T-cell (primary cell): ENCODE results near the gene POLR2E. TPM values are rescaled to one million over a fixed set of nuclear protein-coding genes. Genes with fewer than 3 reads are reported as not detected.

Source experiments
- ATAC-seq, 4 experiments: fragments of 200-7000 bp in 3 of 4; fragments of 150-1000 bp in 1 of 4; cut with Tn5 transposase; replicated peaks in 1 of 4; 1 replicate in 3 of 4; 2 replicates in 1 of 4; pipeline ENCODE4 v1.10.0; 2021; ENCODE audit warnings: moderate library complexity in 3 of 4, mild to moderate bottlenecking in 2 of 4, moderate number of reproducible peaks in 1 of 4
- CTCF ChIA-PET, 2 donors: fragments of 300-600 bp; sonication (Branson Sonifier 250); formaldehyde crosslinking; loops; one replicate each; lab custom pipeline; 2022; ENCODE audit warnings: antibody characterized with exemption in 2 of 2; lab: Charles Lee
- POLR2A ChIA-PET, 2 donors: fragments of 300-600 bp; sonication (Branson Sonifier 250); formaldehyde crosslinking; loops; one replicate each; lab custom pipeline; 2022; ENCODE audit warnings: antibody characterized with exemption in 2 of 2; lab: Charles Lee
- DNase-seq, 35 experiments: peaks; one replicate each; pipeline versions ENCODE4 v3.0.0 to v3.0.0-alpha.2; 2013 to 2023
- H3K27ac ChIP-seq: one replicate; pipeline ENCODE4 v1.5.1; 2013; ENCODE audit warnings: low read length
- H3K27me3 ChIP-seq, 2 experiments: replicated peaks in 1 of 2; 1 replicate in 1 of 2; 2 replicates in 1 of 2; pipeline versions ENCODE4 v1.6.1 to v1.7.0; 2013; ENCODE audit warnings: low read length in 1 of 2, mixed read lengths in 1 of 2; ENCODE audit not compliant: control insufficient read depth in 2 of 2, insufficient read depth in 2 of 2; ENCODE audit errors: extremely low read depth in 1 of 2
- H3K36me3 ChIP-seq, 2 donors: 1 replicate in 1 of 2; 2 replicates in 1 of 2; pipeline versions ENCODE4 v1.6.1 to v1.7.0; 2013; ENCODE audit warnings: low read length in 1 of 2; ENCODE audit not compliant: control insufficient read depth in 2 of 2, insufficient read depth in 1 of 2; ENCODE audit errors: extremely low read depth in 1 of 2
- H3K4me1 ChIP-seq, 2 experiments: 1 replicate in 1 of 2; 2 replicates in 1 of 2; pipeline versions ENCODE4 v1.6.1 to v1.7.0; 2013; ENCODE audit warnings: low read length in 2 of 2, mixed read lengths in 1 of 2; ENCODE audit not compliant: insufficient read depth in 2 of 2, control insufficient read depth in 1 of 2; ENCODE audit errors: extremely low read depth in 1 of 2
- H3K4me3 ChIP-seq, 2 donors: 1 replicate in 1 of 2; 2 replicates in 1 of 2; pipeline versions ENCODE4 v1.5.1 to v1.7.0; 2013; ENCODE audit warnings: mild to moderate bottlenecking in 2 of 2, low read length in 1 of 2, moderate library complexity in 1 of 2; ENCODE audit not compliant: control insufficient read depth in 1 of 2; ENCODE audit errors: extremely low read depth in 1 of 2
- H3K9me3 ChIP-seq: 2 replicates; pipeline ENCODE4 v1.7.0; 2013
- H3K27ac Mint-ChIP-seq, 2 donors: one replicate each; pipeline ENCODE4 v1.8.0; 2020 to 2021; ENCODE audit warnings: mild to moderate bottlenecking in 2 of 2, mixed read lengths in 2 of 2
- H3K27me3 Mint-ChIP-seq, 2 donors: one replicate each; pipeline ENCODE4 v1.8.0; 2021 to 2022; ENCODE audit warnings: mixed read lengths in 2 of 2
- H3K36me3 Mint-ChIP-seq: one replicate; pipeline ENCODE4 v1.8.0; 2021; ENCODE audit warnings: mixed read lengths
- H3K4me1 Mint-ChIP-seq, 3 donors: one replicate each; pipeline ENCODE4 v1.8.0; 2020 to 2022; ENCODE audit warnings: mixed read lengths in 3 of 3, mild to moderate bottlenecking in 1 of 3
- H3K4me3 Mint-ChIP-seq, 3 donors: one replicate each; pipeline ENCODE4 v1.8.0; 2020 to 2022; ENCODE audit warnings: mild to moderate bottlenecking in 3 of 3, mixed read lengths in 3 of 3, moderate library complexity in 3 of 3
- H3K9me3 Mint-ChIP-seq, 3 donors: one replicate each; pipeline ENCODE4 v1.8.0; 2020 to 2022; ENCODE audit warnings: mixed read lengths in 3 of 3
- WGBS: methylation state at CpG from one replicate; pipeline ENCODE4 v1.1.5; 2013; ENCODE audit warnings: missing lambda C conversion rate; ENCODE audit not compliant: insufficient coverage; 5-methylcytosine and 5-hydroxymethylcytosine counted together
- total RNA-seq, 35 experiments: library from RNA in 6 of 35; stranded (reverse) in 6 of 35; fragments of 120-200 nt in 1 of 35; gene quantifications; one replicate each; pipeline versions ENCODE4 v1.2.1 to v1.2.4 and lab custom pipeline; 2013 to 2026

Gene POLR2E
- total RNA-seq, 5 donors from 2014 or later (not counting 1 experiment from before 2014, with no cell fraction given) = 75.7 to 119 (median 101) TPM

DNA sequence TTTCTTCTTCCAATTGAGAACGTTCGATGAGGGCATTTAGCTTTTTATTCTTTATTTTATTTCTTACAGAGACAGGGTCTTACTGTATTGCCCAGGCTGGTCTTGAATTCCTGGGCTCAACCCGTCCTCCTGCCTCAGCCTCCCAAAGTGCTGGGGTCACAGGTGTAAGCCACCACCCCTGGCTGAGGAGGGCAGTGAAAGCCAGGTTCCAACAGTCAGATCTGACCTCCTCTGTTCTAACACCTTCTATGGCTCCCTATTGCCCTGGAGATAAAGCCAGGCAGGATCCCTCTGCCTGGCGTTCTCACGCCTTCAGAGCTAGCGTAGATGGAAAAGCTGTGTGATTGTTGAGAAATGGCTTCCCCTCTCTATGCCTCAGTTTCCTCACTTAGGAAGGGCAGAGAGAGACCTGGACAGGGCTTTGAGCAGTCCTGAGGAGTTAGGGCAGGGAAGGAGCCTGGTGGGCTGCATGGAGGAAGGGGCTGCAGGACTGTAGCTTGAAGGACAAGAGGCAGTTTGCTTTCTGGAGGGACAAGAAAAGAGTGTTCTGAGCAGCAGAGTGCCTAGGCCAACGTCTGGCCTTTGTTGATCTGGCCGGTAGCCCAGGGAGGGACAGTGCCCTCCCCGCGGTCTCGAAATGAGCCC lies 22.7 kb downstream of the POLR2E start:
- no CpG with 5 or more reads among the region's 11 CpGs for WGBS
- Histone ChIP-seq H3K27me3 (no peaks in the 10 kb centered on the region), H3K4me3 (no peak overlapping the region), H3K27ac (peak overlapping the region; percentile 19), H3K9me3 (no peaks in the 10 kb centered on the region), H3K4me1 (peaks cover 50 to 90% of the 10 kb centered on the region in 2 experiments), H3K36me3 (peaks cover 10 to 77% of the 10 kb centered on the region in 2 donors)
- ChIA-PET POLR2A (interaction anchor here in 1 of 2 donors (0.5 kb wide), 1 partner anchor 9 kb away, joined by 4 read pairs; no protein-coding TSS in a partner anchor), CTCF (interaction anchor here in 1 of 2 donors (0.5 kb wide), 1 partner anchor 122 kb away, joined by 13 read pairs; no protein-coding TSS in a partner anchor)
- peaks cover 58 to 63% (median 61%) of the 10 kb centered on the region in 3 donors for H3K4me1 Mint-ChIP-seq
- no peak for ATAC-seq
- no peaks in the 10 kb centered on the region for H3K27me3 Mint-ChIP-seq
- peaks cover 33% of the 10 kb centered on the region for H3K36me3 Mint-ChIP-seq
- H3K9me3 Mint-ChIP-seq = no peaks in the 10 kb centered on the region
- DNase-seq = no peak
- H3K27ac Mint-ChIP-seq = peak overlapping the region; percentile 90 to 96
- H3K4me3 Mint-ChIP-seq = peak overlapping the region; percentile 73 to 79 (median 75)

DNA sequence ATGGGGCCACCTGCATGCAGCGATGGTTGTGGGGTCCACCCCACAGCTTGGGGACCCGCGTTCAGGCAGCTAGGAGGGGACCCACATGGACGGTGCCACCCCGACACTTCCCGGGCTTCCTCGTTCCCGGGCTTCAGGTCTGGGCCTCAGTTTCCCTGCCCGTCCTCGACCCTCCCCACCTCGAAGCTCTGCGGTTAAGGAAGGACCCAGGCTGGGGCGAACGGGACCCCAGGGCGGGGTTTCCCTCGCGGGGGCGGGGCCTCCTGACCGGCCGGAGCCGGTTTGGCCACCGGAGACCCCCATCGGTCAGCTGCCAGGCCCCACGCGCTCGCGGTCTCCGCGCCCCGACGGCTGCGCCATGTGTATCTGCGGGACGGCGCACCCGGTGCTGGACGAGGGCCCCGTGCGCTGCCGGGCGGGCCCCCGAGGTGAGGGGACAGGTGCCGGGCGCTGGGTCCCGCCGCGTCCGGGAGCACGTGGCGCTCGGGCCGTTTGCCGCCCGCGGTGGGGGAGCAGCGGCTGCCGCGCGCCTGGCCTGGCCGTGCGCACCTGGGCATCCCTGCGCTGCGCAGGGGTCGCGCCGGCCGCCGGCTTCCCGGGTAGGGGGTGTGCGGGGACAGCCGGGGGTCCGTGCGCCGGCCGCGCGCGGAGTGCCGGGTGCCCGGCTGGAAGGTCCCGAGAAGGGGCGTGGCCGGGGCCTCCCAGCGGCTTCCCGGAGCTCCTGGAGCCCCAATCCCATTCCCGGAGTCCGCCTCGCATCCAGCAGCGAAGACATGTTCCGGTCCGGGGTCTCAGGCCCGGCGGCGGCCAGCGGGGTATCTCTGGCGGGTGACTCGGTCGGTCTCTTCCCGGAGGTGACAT lies 24.0 kb downstream of the POLR2E start:
- H3K4me1 ChIP-seq = peaks cover 49 to 84% of the 10 kb centered on the region in 2 experiments
- H3K27me3 Mint-ChIP-seq = no peaks in the 10 kb centered on the region
- ChIA-PET POLR2A (interaction anchor here in 1 of 2 donors (0.6 kb wide), 1 partner anchor 42 kb away, joined by 3 read pairs; no protein-coding TSS in a partner anchor), CTCF (no interaction called here)
- no peaks in the 10 kb centered on the region for H3K9me3 ChIP-seq
- no peak overlapping the region for H3K4me3 ChIP-seq
- no peaks in the 10 kb centered on the region for H3K9me3 Mint-ChIP-seq
- peak overlapping the region; percentile 95 to 96 for H3K27ac Mint-ChIP-seq
- 91% methylated on average over 87 of the region's 99 CpGs for WGBS
- peaks cover 48 to 61% (median 56%) of the 10 kb centered on the region in 3 donors for H3K4me1 Mint-ChIP-seq
- peaks cover 10 to 73% of the 10 kb centered on the region in 2 donors for H3K36me3 ChIP-seq
- ATAC-seq (no peak), DNase-seq (no peak)
- peak overlapping the region; percentile 73 to 90 (median 75) for H3K4me3 Mint-ChIP-seq
- H3K27ac ChIP-seq = peak overlapping the region; percentile 25
- H3K27me3 ChIP-seq = no peaks in the 10 kb centered on the region
- peaks cover 28% of the 10 kb centered on the region for H3K36me3 Mint-ChIP-seq

DNA sequence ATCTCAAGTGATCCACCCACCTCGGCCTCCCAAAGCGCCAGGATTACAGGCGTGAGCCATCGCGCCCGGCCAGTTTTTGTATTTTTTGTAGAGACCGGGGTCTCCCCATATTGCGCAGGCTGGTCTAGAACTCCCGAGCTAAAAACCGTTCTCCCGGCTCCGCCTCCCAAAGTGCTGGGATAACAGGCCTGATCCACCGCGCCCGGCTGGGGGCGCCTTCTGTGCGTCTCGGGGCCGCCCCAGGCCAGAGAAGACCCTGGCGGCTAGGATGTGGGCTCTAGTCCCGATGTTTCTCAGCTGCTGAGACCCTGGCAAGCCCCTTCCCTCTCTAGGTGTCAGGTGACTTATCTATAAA lies 24.6 kb downstream of the POLR2E start:
- DNase-seq = no peak

DNA sequence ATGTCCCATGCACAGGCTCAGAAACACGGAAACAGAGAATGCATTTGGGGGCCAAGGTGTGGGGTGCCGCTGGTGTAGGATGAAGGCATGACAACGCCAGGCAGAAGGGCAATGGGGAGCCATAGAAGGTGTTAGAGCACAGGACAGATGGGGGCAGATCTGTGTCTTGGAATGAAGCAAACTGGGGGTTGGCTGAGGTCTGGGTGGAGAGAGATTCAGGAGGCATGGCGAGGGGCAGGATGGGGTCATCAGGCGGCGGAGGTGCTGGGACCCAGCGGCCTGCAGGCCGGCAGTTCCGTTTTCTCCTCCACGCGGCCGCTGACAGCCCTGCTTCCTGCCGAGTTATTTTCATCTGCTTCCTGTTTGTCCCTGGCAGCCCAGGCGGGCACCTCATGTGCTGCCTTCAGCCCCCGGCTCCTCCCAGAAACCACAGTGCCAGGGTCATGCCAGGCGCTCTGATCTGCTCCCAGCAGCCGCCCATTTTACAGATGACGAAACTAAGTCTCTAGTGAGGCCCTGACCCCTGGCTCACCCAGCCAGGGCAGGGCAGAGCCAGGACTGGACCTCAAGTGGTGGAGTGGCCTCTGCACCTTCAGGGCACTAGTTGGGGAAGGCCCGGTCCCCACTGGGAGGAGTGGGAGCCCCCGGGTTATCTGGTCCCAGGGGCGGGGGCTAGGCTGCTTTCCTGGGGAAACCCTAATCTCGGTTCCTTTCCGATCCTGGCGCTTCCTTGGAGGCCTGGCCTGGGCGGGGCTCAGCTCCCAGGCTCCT lies 26.0 kb downstream of the POLR2E start:
- Histone ChIP-seq H3K4me3 (peak overlapping the region; percentile 83 to 99), H3K4me1 (peaks cover 44 to 86% of the 10 kb centered on the region in 2 experiments), H3K36me3 (peaks cover 10 to 56% of the 10 kb centered on the region in 2 donors), H3K9me3 (no peaks in the 10 kb centered on the region), H3K27ac (peak overlapping the region; percentile 96), H3K27me3 (no peaks in the 10 kb centered on the region)
- POLR2A ChIA-PET = interaction anchor here in 1 of 2 donors (0.6 kb wide), 1 partner anchor 34 kb away, joined by 4 read pairs; no protein-coding TSS in a partner anchor
- Mint-ChIP-seq H3K4me3 (peak overlapping the region; percentile 89 to 90 (median 90)), H3K27me3 (no peaks in the 10 kb centered on the region), H3K36me3 (peaks cover 19% of the 10 kb centered on the region), H3K9me3 (no peaks in the 10 kb centered on the region), H3K4me1 (peaks cover 55 to 66% (median 64%) of the 10 kb centered on the region in 3 donors), H3K27ac (peak overlapping the region; percentile 95 to 96)
- CTCF ChIA-PET = no interaction called here
- ATAC-seq (peak; percentile 28 to 48 (median 40)), DNase-seq (peak; percentile 62 to 83 (median 73))
- 0% methylated on average over 23 of the region's 25 CpGs for WGBS

More for the DNA sequence above, 24.6 kb downstream of the POLR2E start:
- ChIA-PET CTCF (no interaction called here), POLR2A (interaction anchor here in 1 of 2 donors (0.6 to 0.7 kb wide), 3 partner anchors 16 to 198 kb away, joined by 3 to 5 read pairs (median 3); no protein-coding TSS in a partner anchor)
- 93% methylated on average over 11 of the region's 21 CpGs for WGBS
- ATAC-seq = no peak
- Mint-ChIP-seq H3K27ac (peak overlapping the region; percentile 95 to 96), H3K36me3 (peaks cover 22% of the 10 kb centered on the region), H3K27me3 (no peaks in the 10 kb centered on the region), H3K9me3 (no peaks in the 10 kb centered on the region), H3K4me1 (peaks cover 48 to 60% (median 56%) of the 10 kb centered on the region in 3 donors), H3K4me3 (peak overlapping the region; percentile 28 to 90 (median 89))
- Histone ChIP-seq H3K4me3 (no peak overlapping the region), H3K4me1 (peaks cover 46 to 84% of the 10 kb centered on the region in 2 experiments), H3K27ac (peak overlapping the region; percentile 25), H3K9me3 (no peaks in the 10 kb centered on the region), H3K27me3 (no peaks in the 10 kb centered on the region), H3K36me3 (peaks cover 10 to 67% of the 10 kb centered on the region in 2 donors)

DNA sequence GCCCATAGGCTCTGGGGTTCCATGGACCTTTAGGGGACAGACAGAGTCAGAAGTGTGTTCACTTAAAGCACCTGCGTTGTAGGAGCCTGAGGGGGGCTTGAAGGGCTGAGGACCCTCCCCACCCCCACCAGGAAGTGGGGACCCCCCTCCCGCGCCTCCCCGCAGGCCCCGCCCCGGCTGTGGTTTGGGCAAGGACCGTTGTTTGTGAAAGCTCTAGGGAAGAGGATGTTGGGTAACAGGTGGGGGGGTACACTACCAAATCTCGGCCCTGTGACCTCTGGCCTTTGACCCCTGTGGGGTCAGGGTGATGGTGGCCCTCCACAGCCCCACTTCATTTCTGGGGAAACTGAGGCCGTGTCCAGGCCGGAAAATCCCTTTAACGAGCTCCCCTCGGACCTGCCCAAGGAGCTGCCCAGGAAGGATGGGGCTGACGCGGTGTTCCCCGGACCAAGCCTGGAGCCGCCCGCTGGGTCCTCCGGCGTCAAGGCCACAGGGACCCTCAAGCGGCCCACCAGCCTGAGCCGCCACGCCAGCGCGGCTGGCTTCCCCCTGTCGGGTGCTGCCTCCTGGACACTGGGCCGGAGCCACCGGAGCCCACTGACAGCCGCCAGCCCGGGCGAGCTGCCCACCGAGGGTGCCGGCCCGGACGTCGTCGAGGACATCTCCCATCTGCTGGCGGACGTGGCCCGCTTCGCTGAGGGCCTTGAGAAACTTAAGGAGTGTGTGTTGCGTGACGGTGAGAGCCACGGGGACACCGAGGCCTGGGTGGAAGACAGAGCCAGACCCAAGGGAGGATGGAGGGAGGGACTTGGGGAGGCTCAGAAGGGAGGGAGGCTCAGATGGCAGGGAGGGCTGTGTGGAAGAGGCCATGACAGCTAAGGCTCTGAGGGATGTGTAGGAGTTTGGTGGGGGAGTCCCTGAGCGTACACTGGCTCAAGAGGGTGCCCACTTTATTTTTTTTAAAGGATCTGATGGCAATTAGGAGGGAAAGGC lies 26.9 kb downstream of the POLR2E start:
- peaks cover 10 to 48% of the 10 kb centered on the region in 2 donors for H3K36me3 ChIP-seq
- H3K9me3 ChIP-seq = no peaks in the 10 kb centered on the region
- Mint-ChIP-seq H3K4me3 (peak overlapping the region; percentile 89 to 90 (median 90)), H3K9me3 (no peaks in the 10 kb centered on the region), H3K4me1 (peaks cover 50 to 60% (median 58%) of the 10 kb centered on the region in 3 donors), H3K36me3 (peaks cover 19% of the 10 kb centered on the region), H3K27ac (peak overlapping the region; percentile 95 to 96), H3K27me3 (no peaks in the 10 kb centered on the region)
- peak; percentile 14 to 41 (median 36) for ATAC-seq
- 1% methylated on average over 38 of the region's 45 CpGs for WGBS
- H3K27me3 ChIP-seq = no peaks in the 10 kb centered on the region
- peaks cover 35 to 86% of the 10 kb centered on the region in 2 experiments for H3K4me1 ChIP-seq
- H3K4me3 ChIP-seq = peak overlapping the region; percentile 83 to 99
- H3K27ac ChIP-seq = peak overlapping the region; percentile 96
- ChIA-PET CTCF (interaction anchor here in 1 of 2 donors (1.2 kb wide), 1 partner anchor 9 kb away, joined by 3 read pairs; no protein-coding TSS in a partner anchor), POLR2A (interaction anchor here (1.1 to 2.1 kb wide), 2 partner anchors 8 to 201 kb away, joined by 3 to 17 read pairs; partner anchors contain the start of gene CIRBP (in 1 of the 2))
- peak; percentile 64 to 91 (median 78) for DNase-seq
